Thyroid gland (tissue), 4 donors: ENCODE results near the gene PSMD1.

Experiments
- CTCF ChIP-seq, 6 experiments: fragments of 200-600 bp in 3 of 6; fragments of 450-650 bp in 3 of 6; sonication (generic) in 3 of 6; IDR thresholded peaks; one replicate each; pipeline ENCODE4 v1.5.1; 2016 to 2019; ENCODE audit warnings: antibody characterized with exemption in 6 of 6, mild to moderate bottlenecking in 2 of 6, inconsistent platforms in 1 of 6, moderate library complexity in 1 of 6
- POLR2A ChIP-seq, 2 donors: fragments of 450-650 bp; IDR thresholded peaks; one replicate each; pipeline ENCODE4 v1.6.1; 2017; ENCODE audit warnings: antibody characterized with exemption in 2 of 2, mild to moderate bottlenecking in 2 of 2, moderate library complexity in 1 of 2

GRCh38 chr2:231210782-231211181 lies 154.1 kb downstream of the PSMD1 start:
- TF ChIP-seq CTCF (IDR thresholded peaks at IDR 0.05): no peak
- TF ChIP-seq POLR2A (IDR thresholded peaks at IDR 0.05): no peak
